Vagina (tissue), 2 donors: ENCODE measurements around the gene NUP155. TPM values are rescaled to one million over a fixed set of nuclear protein-coding genes. Genes with fewer than 3 reads are reported as not detected.
"Not testable (repeated sequence)": the region's sequence is repeated elsewhere in the genome, so short reads cannot be mapped to it uniquely, and the experiment has no call there.

Experiments used
- DNase-seq, 2 donors: peaks; one replicate each; pipeline ENCODE4 v3.0.0-alpha.2; 2017; ENCODE audit errors: extremely low spot score in 2 of 2
- H3K27ac ChIP-seq: fragments of 200-600 bp; sonication (generic); one replicate; pipeline ENCODE4 v1.5.1; 2019
- H3K27me3 ChIP-seq: fragments of 200-600 bp; sonication (generic); one replicate; pipeline ENCODE4 v1.5.1; 2019
- H3K36me3 ChIP-seq, 2 donors: fragments of 200-600 bp; sonication (generic); one replicate each; pipeline ENCODE4 v1.5.1; 2017 to 2019
- H3K4me1 ChIP-seq: fragments of 200-600 bp; sonication (generic); one replicate; pipeline ENCODE4 v1.5.1; 2019
- H3K4me3 ChIP-seq, 2 donors: fragments of 200-600 bp; sonication (generic); 1 replicate in 1 of 2; 2 replicates in 1 of 2; pipeline ENCODE4 v1.5.1; 2016 to 2019
- H3K9me3 ChIP-seq: fragments of 200-600 bp; sonication (generic); one replicate; pipeline ENCODE4 v1.5.1; 2019
- POLR2A ChIP-seq, 2 donors: fragments of 450-650 bp; IDR thresholded peaks; one replicate each; pipeline ENCODE4 v1.6.1; 2017; ENCODE audit warnings: antibody characterized with exemption in 2 of 2, mild to moderate bottlenecking in 2 of 2, moderate library complexity in 2 of 2
- POLR2AphosphoS5 ChIP-seq, 2 donors: sonication (generic); formaldehyde crosslinking; IDR thresholded peaks; one replicate each; pipeline ENCODE4 v1.9.0; 2017; ENCODE audit warnings: antibody characterized with exemption in 2 of 2, mild to moderate bottlenecking in 2 of 2, low read depth in 1 of 2; ENCODE audit not compliant: insufficient read depth in 1 of 2
- intact Hi-C: fragments of 100-400 bp; cut with DNase I; formaldehyde crosslinking; loops from one replicate; pipeline ENCODE4 v1.15.1; 2023
- total RNA-seq: library from RNA; depleted of rRNA; stranded (reverse); fragments of >200 nt; gene quantifications from one replicate; pipeline ENCODE4 v1.2.3, GENCODE V29; 2016
- TF ChIP-seq, protein P1 (sequence below), 3 experiments: fragments of 450-650 bp in 2 of 3; fragments of 200-600 bp in 1 of 3; sonication (generic) in 1 of 3; IDR thresholded peaks; one replicate each; pipeline ENCODE4 v1.5.1; 2017 to 2019; ENCODE audit warnings: antibody characterized with exemption in 3 of 3, mild to moderate bottlenecking in 2 of 3, moderate library complexity in 2 of 3

The NUP155 gene
- 29.2 TPM for total RNA-seq

DNA sequence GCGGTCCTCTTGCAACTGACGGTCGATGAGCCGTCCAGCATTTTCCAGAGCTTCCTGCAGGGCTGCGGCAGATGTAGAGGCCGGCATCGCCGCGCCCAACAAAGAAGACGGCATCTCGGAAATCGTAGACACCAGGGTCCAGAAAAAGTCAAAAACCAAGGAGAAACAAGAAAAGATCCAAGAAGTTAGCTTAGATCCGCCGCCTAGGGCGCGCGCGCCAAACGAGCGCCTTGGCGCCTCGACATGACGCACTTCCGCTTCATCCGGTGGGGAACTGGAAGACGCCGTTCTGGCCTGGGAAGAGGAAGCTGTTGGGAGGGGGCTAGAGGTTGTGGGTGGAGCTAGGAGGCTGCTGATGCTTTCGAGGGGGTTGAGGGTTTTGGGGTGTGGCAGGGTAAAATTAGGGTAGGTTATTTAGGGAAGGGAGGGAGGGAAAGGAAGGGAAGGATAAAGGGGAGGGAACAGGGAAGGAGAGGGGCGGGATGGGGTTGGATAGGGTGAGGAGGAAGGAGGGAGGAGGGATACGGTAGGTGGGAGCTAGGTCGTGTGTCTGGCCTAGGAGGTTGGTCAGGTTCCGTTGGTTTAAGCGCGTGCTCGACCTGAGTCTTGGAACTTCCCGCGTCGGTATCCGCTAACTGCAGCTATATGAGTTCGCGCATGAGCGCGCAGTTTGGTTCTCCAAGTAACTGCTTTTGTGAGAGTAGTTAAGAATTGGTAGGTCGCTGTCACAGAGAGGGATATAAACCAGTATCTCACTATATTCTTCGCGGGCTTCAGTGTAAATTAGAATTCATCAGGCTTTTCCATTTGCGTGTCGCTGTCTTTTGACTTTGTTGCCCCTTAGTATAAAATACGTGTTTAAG lies at the start of gene NUP155:
NUP155 (minus strand) TSS at position 243 of the 863 bp plus-strand sequence; CDS start at position 114, 129 bp downstream.
- no peaks in the 10 kb centered on the region for H3K9me3 ChIP-seq
- H3K27ac ChIP-seq = peak within 1 kb of the TSS; percentile 79
- no peaks in the 10 kb centered on the region for H3K27me3 ChIP-seq
- intact Hi-C loops = no loop called here
- TF ChIP-seq POLR2AphosphoS5 (IDR thresholded peaks at IDR 0.05; ENCODE audit: insufficient read depth in 1 of 2, low read depth in 1 of 2) = peak; percentile 93 to 96
- TF ChIP-seq POLR2A (IDR thresholded peaks at IDR 0.05) = no peak
- peaks cover 36% of the 10 kb centered on the region for H3K4me1 ChIP-seq
- peak; percentile 94 to 97 for DNase-seq
- H3K4me3 ChIP-seq = peak within 1 kb of the TSS; percentile 73 to 88
- H3K36me3 ChIP-seq = no peaks in the 10 kb centered on the region

- Histone ChIP-seq H3K36me3 (peaks cover 0 to 12% of the 10 kb centered on the region in 2 donors), H3K9me3 (no peaks in the 10 kb centered on the region), H3K27me3 (no peaks in the 10 kb centered on the region), H3K4me3 (no peak overlapping the region), H3K27ac (no peak overlapping the region), H3K4me1 (no peaks in the 10 kb centered on the region)
- TF ChIP-seq POLR2AphosphoS5 (IDR thresholded peaks at IDR 0.05; ENCODE audit: insufficient read depth in 1 of 2, low read depth in 1 of 2) (no peak), POLR2A (IDR thresholded peaks at IDR 0.05) (no peak)
- TF ChIP-seq, protein P1, sequence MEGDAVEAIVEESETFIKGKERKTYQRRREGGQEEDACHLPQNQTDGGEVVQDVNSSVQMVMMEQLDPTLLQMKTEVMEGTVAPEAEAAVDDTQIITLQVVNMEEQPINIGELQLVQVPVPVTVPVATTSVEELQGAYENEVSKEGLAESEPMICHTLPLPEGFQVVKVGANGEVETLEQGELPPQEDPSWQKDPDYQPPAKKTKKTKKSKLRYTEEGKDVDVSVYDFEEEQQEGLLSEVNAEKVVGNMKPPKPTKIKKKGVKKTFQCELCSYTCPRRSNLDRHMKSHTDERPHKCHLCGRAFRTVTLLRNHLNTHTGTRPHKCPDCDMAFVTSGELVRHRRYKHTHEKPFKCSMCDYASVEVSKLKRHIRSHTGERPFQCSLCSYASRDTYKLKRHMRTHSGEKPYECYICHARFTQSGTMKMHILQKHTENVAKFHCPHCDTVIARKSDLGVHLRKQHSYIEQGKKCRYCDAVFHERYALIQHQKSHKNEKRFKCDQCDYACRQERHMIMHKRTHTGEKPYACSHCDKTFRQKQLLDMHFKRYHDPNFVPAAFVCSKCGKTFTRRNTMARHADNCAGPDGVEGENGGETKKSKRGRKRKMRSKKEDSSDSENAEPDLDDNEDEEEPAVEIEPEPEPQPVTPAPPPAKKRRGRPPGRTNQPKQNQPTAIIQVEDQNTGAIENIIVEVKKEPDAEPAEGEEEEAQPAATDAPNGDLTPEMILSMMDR (IDR thresholded peaks at IDR 0.05) = no peak
- DNase-seq = no peak
- intact Hi-C loops = loop anchor here (10.0 kb wide), 1 partner anchor 777 kb away; no protein-coding TSS in a partner anchor
Observed at GRCh38 chr5:37417347-37417746, 46.4 kb upstream of the NUP155 start.

DNA sequence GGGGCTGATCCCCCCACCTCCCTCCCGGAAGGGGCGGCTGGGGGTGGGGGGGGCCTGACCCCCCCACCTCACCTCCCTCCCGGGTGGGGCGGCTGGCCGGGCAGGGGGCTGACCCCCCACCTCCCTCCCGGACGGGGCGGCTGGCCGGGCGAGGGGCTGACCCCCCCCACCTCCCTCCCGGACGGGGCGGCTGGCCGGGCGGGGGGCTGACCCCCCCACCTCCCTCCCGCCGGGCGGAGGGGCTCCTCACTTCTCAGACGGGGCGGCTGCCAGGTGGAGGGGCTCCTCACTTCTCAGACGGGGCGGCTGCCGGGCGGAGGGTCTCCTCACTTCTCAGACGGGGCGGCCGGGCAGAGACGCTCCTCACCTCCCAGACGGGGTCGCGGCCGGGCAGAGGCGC lies 44.5 kb upstream of the NUP155 start:
- intact Hi-C loops = loop anchor here (10.0 kb wide), 1 partner anchor 779 kb away; no protein-coding TSS in a partner anchor
- peaks cover 0 to 12% of the 10 kb centered on the region in 2 donors for H3K36me3 ChIP-seq
- H3K27ac ChIP-seq, H3K27me3 ChIP-seq, H3K4me3 ChIP-seq, H3K4me1 ChIP-seq, DNase-seq, H3K9me3 ChIP-seq: not testable (repeated sequence)

GRCh38 chr5:37412515-37412914 lies 41.6 kb upstream of the NUP155 start:
- Histone ChIP-seq H3K27me3 (no peaks in the 10 kb centered on the region), H3K9me3 (no peaks in the 10 kb centered on the region), H3K36me3 (peaks cover 0 to 21% of the 10 kb centered on the region in 2 donors), H3K4me3 (no peak overlapping the region), H3K4me1 (no peaks in the 10 kb centered on the region), H3K27ac (no peak overlapping the region)
- intact Hi-C loops = loop anchor here (10.0 kb wide), 1 partner anchor 782 kb away; no protein-coding TSS in a partner anchor
- TF ChIP-seq POLR2A (IDR thresholded peaks at IDR 0.05) (no peak), POLR2AphosphoS5 (IDR thresholded peaks at IDR 0.05; ENCODE audit: insufficient read depth in 1 of 2, low read depth in 1 of 2) (no peak)
- TF ChIP-seq, protein P1 (IDR thresholded peaks at IDR 0.05) = no peak
- DNase-seq = no peak

DNA sequence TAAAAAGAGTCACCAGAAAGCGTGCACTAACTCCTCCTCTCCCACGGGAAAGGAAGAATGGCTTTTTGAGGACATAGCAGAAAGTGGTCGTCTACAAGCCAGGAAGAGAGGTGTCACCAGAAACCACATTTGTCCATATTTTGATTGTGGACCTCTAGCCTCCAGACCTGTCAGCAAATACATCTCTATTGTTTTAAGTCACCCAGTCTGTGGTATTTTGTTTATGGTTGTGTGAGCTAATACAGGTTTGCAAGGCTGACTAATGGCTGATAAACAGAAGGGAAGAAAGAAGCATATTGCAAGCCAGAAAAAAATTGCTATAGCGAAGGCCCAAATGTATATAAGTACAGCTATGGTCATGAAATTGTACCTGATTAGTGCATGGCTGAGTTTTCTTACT lies 29.6 kb upstream of the NUP155 start:
- no peaks in the 10 kb centered on the region for H3K4me1 ChIP-seq

More for the DNA sequence above, 29.6 kb upstream of the NUP155 start:
- no peaks in the 10 kb centered on the region for H3K27me3 ChIP-seq
- H3K4me3 ChIP-seq = no peak overlapping the region
- intact Hi-C loops = no loop called here
- no peak overlapping the region for H3K27ac ChIP-seq
- peaks cover 0 to 25% of the 10 kb centered on the region in 2 donors for H3K36me3 ChIP-seq
- no peaks in the 10 kb centered on the region for H3K9me3 ChIP-seq
- TF ChIP-seq POLR2AphosphoS5 (IDR thresholded peaks at IDR 0.05; ENCODE audit: insufficient read depth in 1 of 2, low read depth in 1 of 2) = no peak
- TF ChIP-seq, protein P1 (IDR thresholded peaks at IDR 0.05) = no peak
- TF ChIP-seq POLR2A (IDR thresholded peaks at IDR 0.05) = no peak
- no peak for DNase-seq
